AG09309 (cell line): Measurements from ENCODE around the gene TGFB2.

Source experiments
- DNase-seq: peaks from one replicate; pipeline ENCODE4 v3.0.0-alpha.2; 2010; ENCODE audit warnings: low read depth
- H3K4me3 ChIP-seq: 2 replicates; pipeline ENCODE4 v1.5.1; 2011; ENCODE audit warnings: mild to moderate bottlenecking, low read depth, low read length, moderate library complexity; ENCODE audit not compliant: control insufficient read depth
- CTCF ChIP-seq: IDR thresholded peaks from 2 replicates; pipeline ENCODE4 v1.5.1; 2011; ENCODE audit warnings: mild to moderate bottlenecking, low read depth, low read length, inconsistent platforms; ENCODE audit not compliant: insufficient read depth, control insufficient read depth; ENCODE audit errors: missing control alignments

TGFB2 gene

GRCh38 chr1:218403300-218403699 lies 58.2 kb downstream of the TGFB2 start:
- TF ChIP-seq CTCF, result no peak
- no peak for DNase-seq
- no peak overlapping the region for H3K4me3 ChIP-seq

- no peak for TF ChIP-seq CTCF
- no peak overlapping the region for H3K4me3 ChIP-seq
- DNase-seq, result no peak
Observed at GRCh38 chr1:218407630-218408029, 62.5 kb downstream of the TGFB2 start.

GRCh38 chr1:218408135-218408534 lies 63.0 kb downstream of the TGFB2 start:
- H3K4me3 ChIP-seq, result no peak overlapping the region
- no peak for TF ChIP-seq CTCF
- DNase-seq, result no peak

DNA sequence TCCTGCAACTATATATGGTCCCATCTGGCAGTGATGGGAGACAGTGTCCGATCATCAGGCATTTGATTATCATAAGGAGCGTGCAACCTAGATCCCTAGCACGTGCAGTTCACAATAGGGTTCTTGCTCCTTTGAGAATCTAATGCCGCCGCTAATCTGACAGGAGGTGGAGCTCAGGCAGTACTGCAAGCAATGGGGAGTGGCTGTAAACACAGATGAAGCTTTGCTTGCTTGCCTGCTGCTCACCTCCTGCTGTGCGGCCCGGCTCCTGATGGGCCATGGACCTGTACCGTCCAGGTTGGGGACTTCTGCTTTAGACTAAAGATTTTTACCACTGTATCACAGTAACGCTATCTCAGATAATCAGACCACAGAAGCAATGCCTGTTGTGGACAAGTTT lies 63.8 kb downstream of the TGFB2 start:
- no peak for TF ChIP-seq CTCF
- DNase-seq, result no peak
- H3K4me3 ChIP-seq, result no peak overlapping the region

DNA sequence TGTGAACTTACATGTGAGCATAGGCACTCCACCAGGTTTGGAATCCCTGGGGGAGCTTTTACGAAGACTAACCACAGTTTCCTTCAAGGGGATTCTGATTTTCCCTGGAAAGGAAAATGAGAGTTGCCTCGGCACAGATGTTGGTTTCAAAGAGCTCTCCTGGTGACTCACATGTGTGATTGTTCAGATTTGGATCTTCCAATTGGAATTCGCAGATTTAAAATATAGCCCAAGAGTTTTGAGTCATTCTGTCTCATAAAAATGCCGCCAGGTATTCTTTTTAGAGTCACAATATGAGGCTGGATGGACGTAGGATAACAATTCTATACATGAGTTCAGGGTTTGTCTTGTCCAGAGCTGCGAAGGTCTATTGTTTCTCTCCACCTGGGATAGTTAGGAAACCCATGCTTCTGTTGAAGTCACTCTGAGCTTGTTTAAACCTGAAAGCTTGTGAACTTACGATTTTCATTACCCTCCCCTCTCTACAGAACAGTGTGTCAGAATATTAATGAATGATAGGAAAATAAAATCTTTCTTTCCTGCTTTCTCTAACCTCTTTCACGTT lies 64.9 kb downstream of the TGFB2 start:
- no peak for DNase-seq
- no peak overlapping the region for H3K4me3 ChIP-seq
- TF ChIP-seq CTCF, result no peak

DNA sequence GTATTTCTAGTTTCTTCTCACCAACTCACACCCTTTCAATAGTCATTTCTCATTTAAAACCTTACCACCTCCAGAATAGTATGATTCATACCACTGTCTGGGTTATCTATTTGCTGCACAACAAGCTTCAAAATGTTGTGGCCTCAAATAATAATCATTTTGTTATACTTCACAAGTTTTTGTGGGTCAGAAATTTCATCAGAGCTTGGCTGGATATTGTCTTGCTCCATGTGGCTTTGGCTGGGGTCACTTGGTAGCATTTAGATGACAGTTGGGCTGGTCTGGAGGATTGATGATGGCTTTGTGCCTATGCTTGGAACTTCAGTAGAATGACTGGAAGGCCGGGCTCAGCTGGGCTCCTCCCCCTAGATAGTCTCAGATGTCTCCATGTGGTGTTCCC lies 66.0 kb downstream of the TGFB2 start:
- no peak overlapping the region for H3K4me3 ChIP-seq
- TF ChIP-seq CTCF, result no peak
- DNase-seq, result no peak

- no peak overlapping the region for H3K4me3 ChIP-seq
- TF ChIP-seq CTCF, result no peak
- no peak for DNase-seq
Observed at GRCh38 chr1:218412171-218412570, 67.0 kb downstream of the TGFB2 start.
